B cell (primary cell): ENCODE results near the gene TUBGCP2. TPM values are rescaled to one million over a fixed set of nuclear protein-coding genes. Genes with fewer than 3 reads are reported as not detected.

Source experiments
- ATAC-seq: fragments of 200-7000 bp; cut with Tn5 transposase; one replicate; pipeline ENCODE4 v1.10.0; 2021; ENCODE audit warnings: low read depth, mild to moderate bottlenecking, moderate number of reproducible peaks, moderate library complexity
- CTCF ChIA-PET: fragments of 350-600 bp; sonication (Branson Sonifier 250); formaldehyde crosslinking; loops from one replicate; lab custom pipeline; 2021; ENCODE audit warnings: antibody characterized with exemption, inconsistent platforms; lab: Charles Lee
- POLR2A ChIA-PET: fragments of 350-600 bp; sonication (Branson Sonifier 250); formaldehyde crosslinking; loops from one replicate; lab custom pipeline; 2021; ENCODE audit warnings: antibody characterized with exemption; lab: Charles Lee
- DNase-seq: peaks from one replicate; pipeline ENCODE4 v3.0.0; 2013
- H2AFZ ChIP-seq: 2 replicates; pipeline ENCODE4 v1.6.1; 2012; ENCODE audit warnings: mild to moderate bottlenecking, low read depth, low read length; ENCODE audit not compliant: insufficient read depth, poor library complexity, severe bottlenecking
- H3K27ac ChIP-seq, 2 donors: 1 replicate in 1 of 2; 2 replicates in 1 of 2; pipeline ENCODE4 v1.5.1; 2012 to 2013; ENCODE audit warnings: low read length in 2 of 2, mild to moderate bottlenecking in 2 of 2, moderate library complexity in 1 of 2
- H3K27me3 ChIP-seq, 4 experiments: fragments of 200-600 bp in 1 of 4; sonication (generic) in 1 of 4; replicated peaks in 1 of 4; 1 replicate in 2 of 4; 2 replicates in 2 of 4; pipeline versions ENCODE4 v1.6.1 to v1.7.0; 2013 to 2016; ENCODE audit warnings: low read length in 3 of 4, mild to moderate bottlenecking in 2 of 4, mixed read lengths in 1 of 4, moderate library complexity in 1 of 4; ENCODE audit not compliant: insufficient read depth in 4 of 4, control insufficient read depth in 3 of 4; ENCODE audit errors: control extremely low read depth in 1 of 4
- H3K36me3 ChIP-seq, 2 experiments: replicated peaks in 1 of 2; 1 replicate in 1 of 2; 2 replicates in 1 of 2; pipeline versions ENCODE4 v1.6.1 to v1.7.1; 2013; ENCODE audit warnings: low read length in 1 of 2; ENCODE audit not compliant: insufficient read depth in 2 of 2, control insufficient read depth in 1 of 2; ENCODE audit errors: control extremely low read depth in 1 of 2, extremely low read depth in 1 of 2
- H3K4me1 ChIP-seq, 2 donors: fragments of 200-600 bp in 1 of 2; sonication (generic) in 1 of 2; 1 replicate in 1 of 2; 2 replicates in 1 of 2; pipeline versions ENCODE4 v1.5.1 to v1.6.1; 2013 to 2017; ENCODE audit warnings: low read length in 2 of 2; ENCODE audit not compliant: control insufficient read depth in 2 of 2, insufficient read depth in 2 of 2
- H3K4me2 ChIP-seq: replicated peaks from 2 replicates; pipeline ENCODE3; 2012; ENCODE audit warnings: mild to moderate bottlenecking, low read depth, low read length; ENCODE audit not compliant: poor library complexity, severe bottlenecking
- H3K4me3 ChIP-seq, 5 experiments: fragments of 200-600 bp in 1 of 5; sonication (generic) in 1 of 5; 1 replicate in 3 of 5; 2 replicates in 2 of 5; pipeline versions ENCODE4 v1.5.1 to v1.7.0; 2011 to 2016; ENCODE audit warnings: low read length in 4 of 5, mild to moderate bottlenecking in 4 of 5, low read depth in 2 of 5, control low read depth in 1 of 5, moderate library complexity in 1 of 5; ENCODE audit not compliant: insufficient read depth in 1 of 5; ENCODE audit errors: control extremely low read depth in 1 of 5, extremely low read depth in 1 of 5
- H3K79me2 ChIP-seq: fragments of 200-600 bp; sonication (generic); one replicate; pipeline ENCODE4 v1.6.0; 2016; ENCODE audit warnings: low read length; ENCODE audit not compliant: control insufficient read depth, insufficient read depth
- H3K9ac ChIP-seq: fragments of 200-600 bp; sonication (generic); 2 replicates; pipeline ENCODE4 v1.6.1; 2017; ENCODE audit warnings: mild to moderate bottlenecking, low read length, moderate library complexity
- H3K9me3 ChIP-seq, 3 donors: one replicate each; pipeline versions ENCODE4 v1.6.1 to v1.7.1; 2013; ENCODE audit warnings: low read length in 2 of 3; ENCODE audit not compliant: control insufficient read depth in 2 of 3, insufficient read depth in 1 of 3; ENCODE audit errors: control extremely low read depth in 1 of 3
- H4K20me1 ChIP-seq: 2 replicates; pipeline ENCODE4 v1.6.0; 2012; ENCODE audit warnings: mild to moderate bottlenecking, low read length; ENCODE audit not compliant: insufficient read depth, control insufficient read depth, poor library complexity, severe bottlenecking
- H3K27ac Mint-ChIP-seq: one replicate; pipeline ENCODE4 v1.8.0; 2021; ENCODE audit warnings: mixed read lengths
- H3K27me3 Mint-ChIP-seq: one replicate; pipeline ENCODE4 v1.8.0; 2021; ENCODE audit warnings: mixed read lengths
- H3K4me1 Mint-ChIP-seq: one replicate; pipeline ENCODE4 v1.8.0; 2021; ENCODE audit warnings: mixed read lengths
- H3K4me3 Mint-ChIP-seq: one replicate; pipeline ENCODE4 v1.8.0; 2021; ENCODE audit warnings: mixed read lengths
- H3K9me3 Mint-ChIP-seq: one replicate; pipeline ENCODE4 v1.8.0; 2022; ENCODE audit warnings: mixed read lengths; ENCODE audit not compliant: insufficient read depth
- EZH2 ChIP-seq: IDR thresholded peaks from 2 replicates; pipeline ENCODE4 v1.6.1; 2012; ENCODE audit warnings: borderline replicate concordance, low read depth, mild to moderate bottlenecking, moderate library complexity, low read length; ENCODE audit not compliant: insufficient read depth, poor library complexity, severe bottlenecking
- WGBS: methylation state at CpG from one replicate; pipeline ENCODE4 v1.1.5; 2013; ENCODE audit warnings: missing lambda C conversion rate; ENCODE audit not compliant: insufficient coverage; 5-methylcytosine and 5-hydroxymethylcytosine counted together
- intact Hi-C: fragments of 100-400 bp; cut with micrococcal nuclease; formaldehyde crosslinking; loops from one replicate; pipeline ENCODE4 v1.10.0; 2022
- polyA plus RNA-seq: library from polyadenylated mRNA; depleted of rRNA; stranded (reverse); fragments of >200 nt; gene quantifications from 2 replicates; pipeline ENCODE4 v1.2.3, GENCODE V29; 2012
- total RNA-seq, 2 donors: library from RNA; stranded (reverse); fragments of 120-200 nt in 1 of 2; gene quantifications; 1 replicate in 1 of 2; 2 replicates in 1 of 2; pipeline versions ENCODE4 v1.2.3 to v1.2.4, GENCODE V29; 2013 to 2022
- TF ChIP-seq, protein P1 (sequence below): fragments of 200-600 bp; IDR thresholded peaks from one replicate; pipeline ENCODE4 v1.8.0; 2022; ENCODE audit warnings: antibody characterized with exemption, mild to moderate bottlenecking

Gene TUBGCP2
- total and polyA plus RNA-seq, 2 donors (not counting 1 experiment from before 2014, with no cell fraction given) = 50.3 to 90.3 TPM

DNA sequence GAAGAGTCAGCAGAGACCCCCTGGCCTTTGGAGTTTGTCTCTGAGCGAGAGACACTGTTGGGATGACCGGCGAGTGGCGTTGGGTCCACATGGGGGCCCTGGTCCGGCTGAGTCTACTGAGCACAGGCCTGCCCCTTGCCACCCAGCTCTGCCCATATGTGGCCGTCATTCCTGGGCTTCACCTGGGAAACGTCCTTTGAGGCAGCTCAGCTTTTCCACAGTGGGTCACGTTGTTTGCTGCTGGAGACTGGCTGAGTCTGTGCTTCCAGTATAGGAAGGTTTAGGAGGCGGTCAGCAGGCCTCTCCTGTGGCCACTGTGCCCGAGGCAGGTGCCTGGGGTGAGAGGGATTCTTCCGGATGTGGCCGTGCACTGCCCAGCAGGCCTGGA, 49.1 kb downstream of the TUBGCP2 start:
- H3K9ac ChIP-seq = no peak overlapping the region
- no peak for ATAC-seq
- no peaks in the 10 kb centered on the region for H3K9me3 Mint-ChIP-seq

More for the DNA sequence above, 49.1 kb downstream of the TUBGCP2 start:
- Histone ChIP-seq H3K4me3 (no peak overlapping the region), H3K36me3 (peaks cover 0 to 8% of the 10 kb centered on the region in 2 experiments), H3K4me1 (peaks cover 58 to 71% of the 10 kb centered on the region in 2 donors), H3K4me2 (peak overlapping the region; percentile 86), H3K9me3 (no peaks in the 10 kb centered on the region), H2AFZ (peak overlapping the region; percentile 87), H3K27me3 (no peaks in the 10 kb centered on the region), H4K20me1 (no peaks in the 10 kb centered on the region), H3K27ac (peak overlapping the region; percentile 34 to 60), H3K79me2 (no peaks in the 10 kb centered on the region)
- H3K4me3 Mint-ChIP-seq = peak overlapping the region; percentile 89
- ChIA-PET CTCF (interaction anchor here (1.0 to 8.9 kb wide), 5 partner anchors 16 to 130 kb away, joined by 3 to 80 read pairs (median 15); partner anchors contain the start of gene ADAM8), POLR2A (no interaction called here)
- peaks cover 63% of the 10 kb centered on the region for H3K4me1 Mint-ChIP-seq
- no peak for DNase-seq
- TF ChIP-seq, protein P1, sequence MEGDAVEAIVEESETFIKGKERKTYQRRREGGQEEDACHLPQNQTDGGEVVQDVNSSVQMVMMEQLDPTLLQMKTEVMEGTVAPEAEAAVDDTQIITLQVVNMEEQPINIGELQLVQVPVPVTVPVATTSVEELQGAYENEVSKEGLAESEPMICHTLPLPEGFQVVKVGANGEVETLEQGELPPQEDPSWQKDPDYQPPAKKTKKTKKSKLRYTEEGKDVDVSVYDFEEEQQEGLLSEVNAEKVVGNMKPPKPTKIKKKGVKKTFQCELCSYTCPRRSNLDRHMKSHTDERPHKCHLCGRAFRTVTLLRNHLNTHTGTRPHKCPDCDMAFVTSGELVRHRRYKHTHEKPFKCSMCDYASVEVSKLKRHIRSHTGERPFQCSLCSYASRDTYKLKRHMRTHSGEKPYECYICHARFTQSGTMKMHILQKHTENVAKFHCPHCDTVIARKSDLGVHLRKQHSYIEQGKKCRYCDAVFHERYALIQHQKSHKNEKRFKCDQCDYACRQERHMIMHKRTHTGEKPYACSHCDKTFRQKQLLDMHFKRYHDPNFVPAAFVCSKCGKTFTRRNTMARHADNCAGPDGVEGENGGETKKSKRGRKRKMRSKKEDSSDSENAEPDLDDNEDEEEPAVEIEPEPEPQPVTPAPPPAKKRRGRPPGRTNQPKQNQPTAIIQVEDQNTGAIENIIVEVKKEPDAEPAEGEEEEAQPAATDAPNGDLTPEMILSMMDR = no peak
- TF ChIP-seq EZH2 = no peak
- 37% methylated on average over 12 of the region's 12 CpGs for WGBS
- H3K27me3 Mint-ChIP-seq = no peaks in the 10 kb centered on the region
- H3K27ac Mint-ChIP-seq = peak overlapping the region; percentile 92
- intact Hi-C loops = loop anchor here (2.0 kb wide), 2 partner anchors 19 to 49 kb away; partner anchors contain the start of genes TUBGCP2 and ZNF511
